CD14-positive monocyte (primary cell): ENCODE results near the gene HIVEP3. TPM values are rescaled to one million over a fixed set of nuclear protein-coding genes. Genes with fewer than 3 reads are reported as not detected.

ENCODE experiments used
- DNase-seq, 3 donors: peaks; one replicate each; pipeline ENCODE4 v3.0.0-alpha.2; 2011 to 2022
- H2AFZ ChIP-seq: 2 replicates; pipeline ENCODE4 v1.6.0; 2012; ENCODE audit warnings: mild to moderate bottlenecking, low read depth, low read length, inconsistent platforms; ENCODE audit not compliant: insufficient read depth, poor library complexity, severe bottlenecking
- H3K27ac ChIP-seq, 2 donors: 1 replicate in 1 of 2; 2 replicates in 1 of 2; pipeline ENCODE4 v1.5.1; 2012 to 2013; ENCODE audit warnings: low read length in 2 of 2, control low read depth in 1 of 2, inconsistent platforms in 1 of 2, low read depth in 1 of 2, mild to moderate bottlenecking in 1 of 2
- H3K27me3 ChIP-seq, 2 donors: one replicate each; pipeline versions ENCODE4 v1.6.0 to v1.6.1; 2011 to 2013; ENCODE audit warnings: low read length in 2 of 2; ENCODE audit not compliant: control insufficient read depth in 2 of 2, insufficient read depth in 2 of 2
- H3K36me3 ChIP-seq, 2 donors: replicated peaks in 1 of 2; 1 replicate in 1 of 2; 2 replicates in 1 of 2; pipeline versions ENCODE4 v1.5.1 to v1.6.1; 2012 to 2013; ENCODE audit warnings: low read length in 2 of 2, control low read depth in 1 of 2, inconsistent platforms in 1 of 2, mild to moderate bottlenecking in 1 of 2; ENCODE audit not compliant: insufficient read depth in 2 of 2, control insufficient read depth in 1 of 2
- H3K4me1 ChIP-seq, 2 donors: 1 replicate in 1 of 2; 2 replicates in 1 of 2; pipeline versions ENCODE4 v1.5.1 to v1.6.1; 2012 to 2013; ENCODE audit warnings: low read length in 2 of 2, control low read depth in 1 of 2, inconsistent platforms in 1 of 2, mild to moderate bottlenecking in 1 of 2, moderate library complexity in 1 of 2; ENCODE audit not compliant: insufficient read depth in 2 of 2, control insufficient read depth in 1 of 2
- H3K4me2 ChIP-seq: replicated peaks from 2 replicates; pipeline ENCODE3; 2012; ENCODE audit warnings: low read length, moderate library complexity, mild to moderate bottlenecking; ENCODE audit not compliant: poor library complexity, severe bottlenecking; ENCODE audit errors: extremely low read depth
- H3K4me3 ChIP-seq, 3 experiments: fragments of 200-600 bp in 1 of 3; sonication (generic) in 1 of 3; replicated peaks in 1 of 3; 1 replicate in 2 of 3; 2 replicates in 1 of 3; pipeline ENCODE4 v1.5.1; 2011 to 2013; ENCODE audit warnings: low read length in 3 of 3, mild to moderate bottlenecking in 3 of 3, control low read depth in 2 of 3, low read depth in 2 of 3, inconsistent platforms in 1 of 3, moderate library complexity in 1 of 3
- H3K79me2 ChIP-seq: 2 replicates; pipeline ENCODE4 v1.6.0; 2012; ENCODE audit warnings: mild to moderate bottlenecking, control low read depth, inconsistent platforms, low read length, moderate library complexity; ENCODE audit not compliant: insufficient read depth
- H3K9ac ChIP-seq: 2 replicates; pipeline ENCODE4 v1.6.0; 2017; ENCODE audit warnings: low read length, mild to moderate bottlenecking; ENCODE audit not compliant: insufficient read depth, poor library complexity, severe bottlenecking
- H3K9me3 ChIP-seq, 2 donors: replicated peaks in 1 of 2; 1 replicate in 1 of 2; 2 replicates in 1 of 2; pipeline versions ENCODE4 v1.5.1 to v1.6.1; 2012 to 2013; ENCODE audit warnings: low read length in 2 of 2, control low read depth in 1 of 2; ENCODE audit not compliant: control insufficient read depth in 1 of 2, insufficient read depth in 1 of 2
- H4K20me1 ChIP-seq: 2 replicates; pipeline ENCODE4 v1.6.0; 2012; ENCODE audit warnings: mild to moderate bottlenecking, low read length, control low read depth, moderate library complexity; ENCODE audit not compliant: insufficient read depth
- H3K27ac Mint-ChIP-seq, 7 donors: one replicate each; pipeline ENCODE4 v1.8.0; 2020; ENCODE audit warnings: mild to moderate bottlenecking in 7 of 7, mixed read lengths in 7 of 7, moderate library complexity in 6 of 7, inconsistent platforms in 2 of 7
- H3K27me3 Mint-ChIP-seq, 3 donors: one replicate each; pipeline ENCODE4 v1.8.0; 2021 to 2022; ENCODE audit warnings: low read depth in 3 of 3, mild to moderate bottlenecking in 3 of 3, mixed read lengths in 3 of 3, moderate library complexity in 3 of 3, inconsistent platforms in 1 of 3
- H3K36me3 Mint-ChIP-seq, 2 donors: one replicate each; pipeline ENCODE4 v1.8.0; 2020; ENCODE audit warnings: mixed read lengths in 2 of 2, inconsistent platforms in 1 of 2, mild to moderate bottlenecking in 1 of 2
- H3K4me1 Mint-ChIP-seq: one replicate; pipeline ENCODE4 v1.8.0; 2020; ENCODE audit warnings: mild to moderate bottlenecking, mixed read lengths
- H3K4me3 Mint-ChIP-seq, 2 donors: one replicate each; pipeline ENCODE4 v1.8.0; 2020; ENCODE audit warnings: mild to moderate bottlenecking in 2 of 2, mixed read lengths in 2 of 2, moderate library complexity in 1 of 2
- H3K9me3 Mint-ChIP-seq, 7 donors: one replicate each; pipeline ENCODE4 v1.8.0; 2020 to 2022; ENCODE audit warnings: mixed read lengths in 7 of 7, mild to moderate bottlenecking in 6 of 7, moderate library complexity in 6 of 7, inconsistent platforms in 2 of 7
- WGBS: methylation state at CpG from one replicate; pipeline ENCODE4 v1.1.5; 2013; ENCODE audit warnings: missing lambda C conversion rate; ENCODE audit not compliant: insufficient coverage; 5-methylcytosine and 5-hydroxymethylcytosine counted together
- intact Hi-C, 2 donors: fragments of 100-400 bp; cut with micrococcal nuclease; formaldehyde crosslinking; loops; one replicate each; pipeline versions ENCODE4 v1.15.0 to v1.15.1; 2023
- polyA plus RNA-seq, 3 donors: library from polyadenylated mRNA; depleted of rRNA in 1 of 3; unstranded in 2 of 3; stranded (reverse) in 1 of 3; fragments of 300-500 nt in 2 of 3; fragments of >200 nt in 1 of 3; fragmentation: Illumina TruSeq in 2 of 3; gene quantifications; 1 replicate in 2 of 3; 2 replicates in 1 of 3; pipeline ENCODE4 v1.2.3, GENCODE V29; 2012 to 2021
- TF ChIP-seq, protein P1 (sequence below): fragments of 200-600 bp; IDR thresholded peaks from one replicate; pipeline ENCODE4 v1.8.0; 2022; ENCODE audit warnings: antibody characterized with exemption, mild to moderate bottlenecking

The HIVEP3 gene
- polyA plus RNA-seq, 3 donors, result 1.2 to 3.7 (median 1.8) TPM

- Histone ChIP-seq H3K9ac (no peak overlapping the region), H3K36me3 (no peaks in the 10 kb centered on the region), H3K4me3 (no peak overlapping the region), H3K4me2 (no peak overlapping the region), H4K20me1 (no peaks in the 10 kb centered on the region), H3K27ac (no peak overlapping the region), H3K4me1 (no peaks in the 10 kb centered on the region), H2AFZ (no peak overlapping the region), H3K9me3 (no peaks in the 10 kb centered on the region), H3K79me2 (no peaks in the 10 kb centered on the region), H3K27me3 (no peaks in the 10 kb centered on the region)
- Mint-ChIP-seq H3K9me3 (peaks cover 0 to 4% (median 2%) of the 10 kb centered on the region in 7 donors), H3K27ac (no peak overlapping the region), H3K36me3 (no peaks in the 10 kb centered on the region), H3K4me3 (no peak overlapping the region), H3K27me3 (peaks cover 5 to 7% (median 6%) of the 10 kb centered on the region in 3 donors), H3K4me1 (no peaks in the 10 kb centered on the region)
- TF ChIP-seq, protein P1, sequence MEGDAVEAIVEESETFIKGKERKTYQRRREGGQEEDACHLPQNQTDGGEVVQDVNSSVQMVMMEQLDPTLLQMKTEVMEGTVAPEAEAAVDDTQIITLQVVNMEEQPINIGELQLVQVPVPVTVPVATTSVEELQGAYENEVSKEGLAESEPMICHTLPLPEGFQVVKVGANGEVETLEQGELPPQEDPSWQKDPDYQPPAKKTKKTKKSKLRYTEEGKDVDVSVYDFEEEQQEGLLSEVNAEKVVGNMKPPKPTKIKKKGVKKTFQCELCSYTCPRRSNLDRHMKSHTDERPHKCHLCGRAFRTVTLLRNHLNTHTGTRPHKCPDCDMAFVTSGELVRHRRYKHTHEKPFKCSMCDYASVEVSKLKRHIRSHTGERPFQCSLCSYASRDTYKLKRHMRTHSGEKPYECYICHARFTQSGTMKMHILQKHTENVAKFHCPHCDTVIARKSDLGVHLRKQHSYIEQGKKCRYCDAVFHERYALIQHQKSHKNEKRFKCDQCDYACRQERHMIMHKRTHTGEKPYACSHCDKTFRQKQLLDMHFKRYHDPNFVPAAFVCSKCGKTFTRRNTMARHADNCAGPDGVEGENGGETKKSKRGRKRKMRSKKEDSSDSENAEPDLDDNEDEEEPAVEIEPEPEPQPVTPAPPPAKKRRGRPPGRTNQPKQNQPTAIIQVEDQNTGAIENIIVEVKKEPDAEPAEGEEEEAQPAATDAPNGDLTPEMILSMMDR, result no peak
- DNase-seq, result no peak
- 94% methylated on average over 2 of the region's 2 CpGs for WGBS
- intact Hi-C loops, result no loop called here
These were observed 455.2 kb downstream of the HIVEP3 start for GRCh38 chr1:41463516-41463915.

GRCh38 chr1:41462680-41463004, 456.1 kb downstream of the HIVEP3 start:
- H4K20me1 ChIP-seq, result no peaks in the 10 kb centered on the region
- H3K27ac Mint-ChIP-seq, result no peak overlapping the region

More at GRCh38 chr1:41462680-41463004, 456.1 kb downstream of the HIVEP3 start:
- WGBS, result 100% methylated on average over 2 of the region's 2 CpGs
- Histone ChIP-seq H2AFZ (no peak overlapping the region), H3K9me3 (no peaks in the 10 kb centered on the region), H3K9ac (no peak overlapping the region), H3K4me2 (no peak overlapping the region), H3K36me3 (no peaks in the 10 kb centered on the region), H3K79me2 (no peaks in the 10 kb centered on the region), H3K4me1 (no peaks in the 10 kb centered on the region), H3K27ac (no peak overlapping the region), H3K27me3 (no peaks in the 10 kb centered on the region), H3K4me3 (no peak overlapping the region)
- Mint-ChIP-seq H3K4me1 (no peaks in the 10 kb centered on the region), H3K36me3 (no peaks in the 10 kb centered on the region), H3K4me3 (no peak overlapping the region), H3K27me3 (peaks cover 6 to 7% (median 7%) of the 10 kb centered on the region in 3 donors), H3K9me3 (peaks cover 0 to 4% (median 2%) of the 10 kb centered on the region in 7 donors)
- intact Hi-C loops, result no loop called here
- TF ChIP-seq, protein P1, result no peak
- no peak for DNase-seq
